ENCODE data around the gene DGCR8.

DNA sequence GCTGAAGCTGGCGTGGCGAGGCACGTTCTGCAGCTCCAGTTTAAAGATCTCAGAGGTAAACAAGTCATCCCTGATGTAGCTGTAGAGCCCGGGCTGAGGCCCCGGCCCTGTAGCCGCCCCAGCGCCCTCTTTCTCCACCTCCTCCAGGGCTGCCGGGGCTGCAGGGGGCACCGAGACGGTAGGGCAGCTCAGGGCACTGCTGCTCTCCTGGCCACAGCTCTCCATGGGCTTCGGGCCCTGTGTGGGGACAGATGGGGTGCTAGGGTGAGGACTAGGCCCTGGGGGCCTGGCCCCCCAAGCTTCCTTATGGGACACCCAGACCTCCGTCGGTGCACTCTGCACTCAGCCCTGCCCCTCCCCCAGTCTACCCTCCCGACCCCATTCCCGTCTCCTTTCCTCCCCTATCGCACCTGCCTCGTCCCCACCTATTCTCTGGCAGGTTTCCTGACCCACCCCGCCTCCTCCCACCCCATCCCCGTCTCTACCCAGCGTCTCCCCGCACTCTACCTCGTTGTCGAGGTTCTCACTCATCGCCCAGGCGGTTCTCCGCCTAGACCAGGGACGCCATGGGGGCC lies 36.4 kb downstream of the DGCR8 start:
- no peak for TF ChIP-seq CTCF (IDR thresholded peaks at IDR 0.05)
- no peak for TF ChIP-seq EZH2 (IDR thresholded peaks at IDR 0.05)

Measured in neural progenitor cell (in vitro differentiated cells).